ENCODE results near the gene ZGPAT. TPM values are rescaled to one million over a fixed set of nuclear protein-coding genes. Genes with fewer than 3 reads are reported as not detected.

Gene ZGPAT
- total and polyA plus RNA-seq, 2 of the 13 experiments (the other 11 are each of a cell fraction or from before 2014, with no cell fraction given): 23.0 to 41.9 TPM

DNA sequence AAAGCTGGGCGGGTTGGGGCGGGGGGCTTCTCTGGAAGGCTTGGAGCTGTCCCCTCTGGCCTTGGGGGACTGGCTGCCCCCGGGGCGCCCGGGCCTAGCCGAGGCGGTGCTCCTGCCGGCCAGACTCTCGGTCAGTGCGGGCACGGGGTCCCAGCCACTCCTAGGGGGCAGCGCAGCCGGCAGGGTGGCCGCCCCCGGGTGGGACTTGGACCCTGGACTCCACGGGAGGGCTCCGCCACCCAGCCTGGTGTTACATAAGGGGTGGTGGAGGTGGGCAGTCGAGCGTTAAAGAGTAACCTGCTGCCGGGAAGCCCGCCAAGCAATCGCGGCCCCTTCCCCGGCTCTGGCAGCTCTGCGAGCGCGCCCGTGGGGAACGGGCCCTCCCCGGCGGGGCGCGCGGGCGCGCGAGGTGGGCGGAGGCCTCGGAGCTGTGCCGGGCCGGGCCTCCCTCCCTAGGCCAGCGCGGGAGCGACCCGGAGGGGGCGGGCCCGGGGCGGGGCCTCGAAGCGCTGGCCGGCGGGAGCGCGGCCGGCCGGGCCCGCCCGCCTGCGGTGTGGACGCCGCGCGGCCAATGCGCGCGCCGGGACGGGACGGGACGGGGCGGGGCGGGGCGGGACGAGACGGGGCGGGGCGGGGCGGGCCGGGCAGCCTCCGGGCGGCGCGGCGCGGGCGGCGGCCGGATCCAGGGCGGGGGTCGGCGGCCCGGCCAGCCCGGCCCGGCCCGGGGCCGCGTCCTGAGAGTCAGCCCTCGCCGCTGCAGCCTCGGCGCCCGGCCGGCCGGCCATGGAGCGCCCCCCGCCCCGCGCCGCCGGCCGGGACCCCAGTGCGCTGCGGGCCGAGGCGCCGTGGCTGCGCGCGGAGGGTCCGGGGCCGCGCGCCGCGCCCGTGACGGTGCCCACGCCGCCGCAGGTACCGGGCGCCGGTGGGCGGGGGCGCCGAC, 31.6 kb downstream of the ZGPAT start, which contains the start of gene SLC2A4RG (continued):
- TF ChIP-seq, protein P1, sequence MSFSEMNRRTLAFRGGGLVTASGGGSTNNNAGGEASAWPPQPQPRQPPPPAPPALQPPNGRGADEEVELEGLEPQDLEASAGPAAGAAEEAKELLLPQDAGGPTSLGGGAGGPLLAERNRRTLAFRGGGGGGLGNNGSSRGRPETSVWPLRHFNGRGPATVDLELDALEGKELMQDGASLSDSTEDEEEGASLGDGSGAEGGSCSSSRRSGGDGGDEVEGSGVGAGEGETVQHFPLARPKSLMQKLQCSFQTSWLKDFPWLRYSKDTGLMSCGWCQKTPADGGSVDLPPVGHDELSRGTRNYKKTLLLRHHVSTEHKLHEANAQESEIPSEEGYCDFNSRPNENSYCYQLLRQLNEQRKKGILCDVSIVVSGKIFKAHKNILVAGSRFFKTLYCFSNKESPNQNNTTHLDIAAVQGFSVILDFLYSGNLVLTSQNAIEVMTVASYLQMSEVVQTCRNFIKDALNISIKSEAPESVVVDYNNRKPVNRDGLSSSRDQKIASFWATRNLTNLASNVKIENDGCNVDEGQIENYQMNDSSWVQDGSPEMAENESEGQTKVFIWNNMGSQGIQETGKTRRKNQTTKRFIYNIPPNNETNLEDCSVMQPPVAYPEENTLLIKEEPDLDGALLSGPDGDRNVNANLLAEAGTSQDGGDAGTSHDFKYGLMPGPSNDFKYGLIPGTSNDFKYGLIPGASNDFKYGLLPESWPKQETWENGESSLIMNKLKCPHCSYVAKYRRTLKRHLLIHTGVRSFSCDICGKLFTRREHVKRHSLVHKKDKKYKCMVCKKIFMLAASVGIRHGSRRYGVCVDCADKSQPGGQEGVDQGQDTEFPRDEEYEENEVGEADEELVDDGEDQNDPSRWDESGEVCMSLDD (CRISPR knock-in tag; IDR thresholded peaks at IDR 0.05; ENCODE audit: borderline replicate concordance): peak; percentile 36; the same call in 1 of the 2 replicates
- TF ChIP-seq ZBTB7A (CRISPR knock-in tag; IDR thresholded peaks at IDR 0.05) (peak; percentile 99), ZNF652 (CRISPR knock-in tag; IDR thresholded peaks at IDR 0.05; ENCODE audit: borderline replicate concordance, low read depth) (no peak), SETDB1 (CRISPR knock-in tag; IDR thresholded peaks at IDR 0.05; ENCODE audit: borderline replicate concordance) (no peak), U2AF2 (IDR thresholded peaks at IDR 0.05; ENCODE audit: low read depth, low read length) (no peak; the same call in 1 of the 2 replicates), KDM4B (CRISPR knock-in tag; IDR thresholded peaks at IDR 0.05) (peak; percentile 89; the same call in 1 of the 2 replicates), TSC22D2 (CRISPR knock-in tag; IDR thresholded peaks at IDR 0.05; ENCODE audit: borderline replicate concordance) (peak; percentile 89; the same call in 1 of the 2 replicates), RBM22 (optimal IDR thresholded peaks at IDR 0.05; ENCODE audit: low read length) (peak; percentile 84), NFE2L1 (CRISPR knock-in tag; IDR thresholded peaks at IDR 0.05; ENCODE audit: borderline replicate concordance) (no peak), FOSL2 (CRISPR knock-in tag; IDR thresholded peaks at IDR 0.05) (peak; percentile 69), GZF1 (CRISPR knock-in tag; IDR thresholded peaks at IDR 0.05) (0 out of 2 replicates have a peak, but pooled peaks have one; percentile 65), CHD2 (IDR thresholded peaks at IDR 0.05; ENCODE audit: low read depth, low read length) (no peak)
- TF ChIP-seq, protein P2, sequence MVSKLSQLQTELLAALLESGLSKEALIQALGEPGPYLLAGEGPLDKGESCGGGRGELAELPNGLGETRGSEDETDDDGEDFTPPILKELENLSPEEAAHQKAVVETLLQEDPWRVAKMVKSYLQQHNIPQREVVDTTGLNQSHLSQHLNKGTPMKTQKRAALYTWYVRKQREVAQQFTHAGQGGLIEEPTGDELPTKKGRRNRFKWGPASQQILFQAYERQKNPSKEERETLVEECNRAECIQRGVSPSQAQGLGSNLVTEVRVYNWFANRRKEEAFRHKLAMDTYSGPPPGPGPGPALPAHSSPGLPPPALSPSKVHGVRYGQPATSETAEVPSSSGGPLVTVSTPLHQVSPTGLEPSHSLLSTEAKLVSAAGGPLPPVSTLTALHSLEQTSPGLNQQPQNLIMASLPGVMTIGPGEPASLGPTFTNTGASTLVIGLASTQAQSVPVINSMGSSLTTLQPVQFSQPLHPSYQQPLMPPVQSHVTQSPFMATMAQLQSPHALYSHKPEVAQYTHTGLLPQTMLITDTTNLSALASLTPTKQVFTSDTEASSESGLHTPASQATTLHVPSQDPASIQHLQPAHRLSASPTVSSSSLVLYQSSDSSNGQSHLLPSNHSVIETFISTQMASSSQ (IDR thresholded peaks at IDR 0.05; ENCODE audit: low read depth): peak; percentile 90
- TF ChIP-seq, protein P2 (CRISPR knock-in tag; IDR thresholded peaks at IDR 0.05; ENCODE audit: borderline replicate concordance): peak; percentile 100
- TF ChIP-seq, protein P3, sequence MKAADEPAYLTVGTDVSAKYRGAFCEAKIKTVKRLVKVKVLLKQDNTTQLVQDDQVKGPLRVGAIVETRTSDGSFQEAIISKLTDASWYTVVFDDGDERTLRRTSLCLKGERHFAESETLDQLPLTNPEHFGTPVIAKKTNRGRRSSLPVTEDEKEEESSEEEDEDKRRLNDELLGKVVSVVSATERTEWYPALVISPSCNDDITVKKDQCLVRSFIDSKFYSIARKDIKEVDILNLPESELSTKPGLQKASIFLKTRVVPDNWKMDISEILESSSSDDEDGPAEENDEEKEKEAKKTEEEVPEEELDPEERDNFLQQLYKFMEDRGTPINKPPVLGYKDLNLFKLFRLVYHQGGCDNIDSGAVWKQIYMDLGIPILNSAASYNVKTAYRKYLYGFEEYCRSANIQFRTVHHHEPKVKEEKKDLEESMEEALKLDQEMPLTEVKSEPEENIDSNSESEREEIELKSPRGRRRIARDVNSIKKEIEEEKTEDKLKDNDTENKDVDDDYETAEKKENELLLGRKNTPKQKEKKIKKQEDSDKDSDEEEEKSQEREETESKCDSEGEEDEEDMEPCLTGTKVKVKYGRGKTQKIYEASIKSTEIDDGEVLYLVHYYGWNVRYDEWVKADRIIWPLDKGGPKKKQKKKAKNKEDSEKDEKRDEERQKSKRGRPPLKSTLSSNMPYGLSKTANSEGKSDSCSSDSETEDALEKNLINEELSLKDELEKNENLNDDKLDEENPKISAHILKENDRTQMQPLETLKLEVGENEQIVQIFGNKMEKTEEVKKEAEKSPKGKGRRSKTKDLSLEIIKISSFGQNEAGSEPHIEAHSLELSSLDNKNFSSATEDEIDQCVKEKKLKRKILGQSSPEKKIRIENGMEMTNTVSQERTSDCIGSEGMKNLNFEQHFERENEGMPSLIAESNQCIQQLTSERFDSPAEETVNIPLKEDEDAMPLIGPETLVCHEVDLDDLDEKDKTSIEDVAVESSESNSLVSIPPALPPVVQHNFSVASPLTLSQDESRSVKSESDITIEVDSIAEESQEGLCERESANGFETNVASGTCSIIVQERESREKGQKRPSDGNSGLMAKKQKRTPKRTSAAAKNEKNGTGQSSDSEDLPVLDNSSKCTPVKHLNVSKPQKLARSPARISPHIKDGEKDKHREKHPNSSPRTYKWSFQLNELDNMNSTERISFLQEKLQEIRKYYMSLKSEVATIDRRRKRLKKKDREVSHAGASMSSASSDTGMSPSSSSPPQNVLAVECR (CRISPR knock-in tag; IDR thresholded peaks at IDR 0.05; ENCODE audit: borderline replicate concordance): peak; percentile 93
